NCI-H146 treated with DMSO at 0.1 percent for 48 hours (cell line): Measurements from ENCODE around the gene PTPRT.

Experiments
- DNase-seq: peaks from one replicate; lab custom pipeline; 2025; ENCODE audit not compliant: unreplicated experiment; lab: John Stamatoyannopoulos, UW

PTPRT gene

GRCh38 chr20:43123180-43123579 is 66.5 kb downstream of the PTPRT start:
- DNase-seq, result no peak

DNA sequence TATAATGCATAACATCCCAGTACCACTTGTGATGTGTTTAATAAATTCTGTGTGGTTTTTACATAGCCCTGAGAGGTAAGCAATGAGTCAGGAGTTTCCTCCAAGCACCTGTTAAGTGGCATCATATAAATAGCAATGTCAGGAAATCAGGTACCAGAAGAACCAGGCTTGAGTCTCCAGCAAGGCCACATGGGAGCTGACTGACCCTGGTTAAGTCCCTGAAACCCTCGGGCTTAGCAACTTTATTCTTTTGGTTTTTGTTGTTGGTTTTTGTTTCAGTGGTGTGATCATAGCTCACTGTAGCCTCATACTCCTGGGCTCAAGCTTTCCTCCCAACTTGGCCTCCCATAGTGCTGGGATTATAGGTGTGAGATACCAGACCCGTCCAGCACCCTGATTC is 70.0 kb downstream of the PTPRT start:
- no peak for DNase-seq

DNA sequence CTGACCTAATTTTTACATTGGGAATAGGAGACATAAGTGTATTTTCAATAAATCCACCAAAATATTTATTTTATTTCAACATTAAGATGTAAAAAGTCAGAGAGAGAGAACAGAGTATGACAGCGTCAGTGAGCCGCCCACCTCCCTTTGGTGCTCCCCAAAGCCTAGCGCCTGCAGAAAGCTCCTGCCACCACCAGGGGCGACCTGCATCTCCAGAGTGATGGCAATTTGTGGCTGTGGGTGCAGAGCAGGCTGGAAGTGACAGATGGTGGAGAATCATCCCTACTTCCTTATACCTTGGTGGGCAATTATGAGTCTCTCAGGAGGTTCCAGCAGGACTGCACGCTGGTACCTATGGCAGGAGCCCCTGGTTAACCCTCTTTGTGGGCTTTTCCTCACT is 87.3 kb downstream of the PTPRT start:
- no peak for DNase-seq

DNA sequence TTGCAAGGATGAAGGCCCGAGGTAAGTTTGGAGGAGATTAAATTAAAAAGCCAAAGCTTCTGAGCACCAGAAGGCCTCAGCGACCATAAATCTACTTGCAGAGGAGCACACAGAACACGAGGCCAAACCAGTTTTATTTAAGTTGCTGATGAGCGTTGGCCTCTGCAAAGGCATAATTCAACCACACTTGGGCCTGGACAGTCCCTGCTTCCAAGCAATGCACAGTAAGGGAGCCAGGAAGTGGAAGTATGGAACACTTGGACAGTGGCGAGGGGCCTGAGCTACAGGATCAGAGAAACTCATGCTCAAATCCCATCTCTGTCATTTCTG is 92.8 kb downstream of the PTPRT start:
- DNase-seq, result no peak

DNA sequence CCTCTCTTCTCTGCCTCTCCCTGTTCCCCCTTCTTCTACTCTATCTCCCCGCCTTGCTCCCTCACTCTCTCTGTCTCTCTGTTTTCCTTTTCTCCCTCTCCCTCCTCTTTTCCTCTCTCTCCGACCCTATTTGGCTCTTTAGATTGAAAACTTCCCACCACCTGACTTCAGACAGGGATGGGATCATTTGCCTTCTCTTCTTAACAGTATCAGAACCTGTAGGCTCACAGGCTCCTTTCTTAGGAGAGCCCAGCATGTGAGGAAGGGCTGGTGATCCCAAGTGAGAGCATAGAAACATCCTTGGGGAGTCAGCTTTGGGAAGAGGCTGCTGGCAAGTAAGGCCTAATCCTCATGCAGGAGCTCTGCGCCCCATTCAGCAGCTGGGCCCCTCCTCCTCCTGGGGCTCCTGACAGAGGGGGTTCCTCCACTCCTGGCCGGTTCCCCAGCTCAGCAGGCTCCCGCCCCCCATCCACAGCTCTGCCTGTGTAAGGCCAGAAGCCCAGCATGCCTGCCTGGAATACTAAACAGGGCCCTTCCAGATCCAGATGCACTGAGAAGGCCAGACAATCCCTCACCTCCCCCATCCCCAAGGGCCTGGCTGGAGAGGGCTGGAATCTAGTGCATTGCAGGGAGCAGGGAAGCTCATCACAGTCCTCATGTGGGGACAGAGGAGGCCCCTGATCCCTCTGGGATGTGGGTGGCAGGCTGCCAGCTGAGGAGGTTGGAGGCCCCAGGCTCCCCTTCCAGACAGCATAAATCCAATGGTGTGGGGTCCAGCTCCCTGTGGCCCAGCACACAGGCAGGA is 93.4 kb downstream of the PTPRT start:
- no peak for DNase-seq

DNA sequence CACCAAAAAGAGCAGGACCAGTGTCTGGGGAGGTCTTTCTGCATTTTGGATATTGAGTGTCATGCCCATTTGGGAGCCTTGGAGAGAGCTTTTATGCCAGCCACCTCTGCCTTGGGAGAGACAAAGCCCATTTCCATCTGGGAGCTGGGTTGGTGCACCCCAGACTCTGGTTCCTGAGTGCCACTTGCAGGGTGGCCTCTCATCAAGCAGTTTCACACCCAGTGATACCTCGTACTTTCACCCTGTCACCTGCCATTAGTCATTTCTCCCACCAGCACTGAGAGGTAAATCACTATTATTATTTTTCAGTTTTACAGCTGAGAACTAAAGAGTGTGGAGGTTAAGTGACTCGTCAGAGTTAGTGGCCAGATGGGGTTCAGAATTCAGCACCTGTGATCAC is 94.7 kb downstream of the PTPRT start:
- no peak for DNase-seq

- no peak for DNase-seq
Measured at GRCh38 chr20:43092386-43093088, 97.2 kb downstream of the PTPRT start.

DNA sequence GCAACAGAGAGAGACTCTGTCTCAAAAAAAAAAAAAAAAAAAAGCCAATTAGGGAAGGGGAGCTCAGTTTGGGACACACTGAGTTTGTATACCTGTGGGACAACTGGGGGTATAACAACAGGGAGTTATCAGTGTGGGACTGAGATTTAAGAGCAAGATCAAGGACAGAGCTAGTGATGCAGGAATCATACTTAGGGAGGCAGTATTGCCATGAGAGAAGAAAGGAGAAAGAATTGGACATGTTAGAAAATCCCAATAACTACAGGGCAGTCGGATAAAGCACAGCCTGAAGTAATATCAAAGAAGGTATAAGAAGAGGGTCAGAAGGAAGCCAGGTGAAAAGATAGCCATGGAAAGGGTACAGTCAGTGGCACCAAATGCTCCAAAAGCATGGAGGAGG is 121.2 kb downstream of the PTPRT start:
- DNase-seq, result no peak

GRCh38 chr20:43066125-43066524 is 123.6 kb downstream of the PTPRT start:
- no peak for DNase-seq

DNA sequence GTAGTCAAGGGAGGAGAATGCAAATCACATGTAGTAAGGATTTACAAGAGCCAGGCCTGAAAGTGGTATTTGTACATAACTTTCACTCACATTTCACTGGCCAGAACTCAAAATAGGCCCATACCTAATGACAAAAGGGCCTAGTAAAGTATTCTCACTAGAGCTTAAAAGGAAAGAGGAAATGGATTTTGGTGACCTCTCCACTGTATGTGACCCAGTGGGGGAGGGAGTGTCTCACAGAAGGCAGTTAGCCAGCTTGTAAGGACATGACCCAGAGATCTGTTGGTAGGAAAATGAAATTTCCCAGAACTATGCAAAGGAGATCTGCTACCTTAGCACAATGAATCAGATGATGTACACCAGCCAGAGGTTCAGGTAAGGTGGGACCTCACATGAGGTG is 124.4 kb downstream of the PTPRT start:
- DNase-seq, result no peak

GRCh38 chr20:43058077-43058476 is 131.6 kb downstream of the PTPRT start:
- DNase-seq, result no peak

DNA sequence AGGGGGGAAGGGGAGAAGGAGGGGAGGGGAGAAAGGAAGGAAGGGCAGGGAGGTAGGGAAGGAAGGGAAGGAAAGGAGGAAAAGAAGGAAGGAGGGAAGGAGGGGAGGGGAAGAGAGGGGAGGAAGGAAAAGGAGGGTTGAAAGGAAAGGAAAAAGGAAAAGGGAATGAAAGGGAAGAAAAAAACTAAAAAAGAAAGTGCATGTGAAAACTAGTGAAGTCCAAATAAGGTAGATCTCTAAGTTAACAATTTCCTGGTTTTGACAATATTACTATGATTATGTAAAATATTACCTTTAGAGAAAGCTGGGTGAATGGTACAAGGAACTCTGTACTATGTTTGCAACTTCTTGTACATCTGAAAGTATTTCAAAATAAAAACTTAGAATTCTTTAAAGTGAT is 132.4 kb downstream of the PTPRT start:
- DNase-seq, result no peak

DNA sequence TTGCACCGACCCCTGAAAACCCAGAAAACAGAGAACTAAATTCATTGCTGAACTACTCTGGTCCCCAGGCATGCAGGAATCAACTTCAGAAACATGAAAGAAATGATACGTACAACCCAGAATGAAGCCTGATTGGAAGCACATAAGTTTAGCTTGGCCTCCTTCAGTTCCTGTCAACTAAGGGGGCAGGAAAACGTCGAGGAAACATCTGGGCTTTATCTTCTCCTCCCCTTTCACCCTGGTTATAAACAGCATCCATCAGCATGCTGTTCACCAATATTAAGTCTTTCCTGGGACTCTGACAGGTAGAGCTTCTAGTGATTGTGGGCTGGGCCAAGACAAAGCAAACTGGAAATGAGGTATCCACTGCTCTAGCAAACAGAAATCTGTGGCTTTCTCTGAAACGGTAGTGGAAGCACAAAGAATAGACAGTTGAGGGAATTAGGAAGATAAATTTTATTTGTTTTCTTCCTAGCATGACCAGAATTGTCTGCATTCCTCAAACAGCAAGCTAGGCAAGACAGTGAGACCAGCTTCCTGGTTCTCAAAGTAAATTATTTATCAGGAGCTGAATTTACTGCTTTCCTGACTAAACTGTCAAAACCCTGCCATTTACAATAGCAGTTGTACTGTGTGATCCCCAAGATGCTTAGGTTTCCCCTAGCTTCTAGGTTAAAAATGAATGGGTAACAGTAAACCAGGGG is 134.4 kb downstream of the PTPRT start:
- no peak for DNase-seq

DNA sequence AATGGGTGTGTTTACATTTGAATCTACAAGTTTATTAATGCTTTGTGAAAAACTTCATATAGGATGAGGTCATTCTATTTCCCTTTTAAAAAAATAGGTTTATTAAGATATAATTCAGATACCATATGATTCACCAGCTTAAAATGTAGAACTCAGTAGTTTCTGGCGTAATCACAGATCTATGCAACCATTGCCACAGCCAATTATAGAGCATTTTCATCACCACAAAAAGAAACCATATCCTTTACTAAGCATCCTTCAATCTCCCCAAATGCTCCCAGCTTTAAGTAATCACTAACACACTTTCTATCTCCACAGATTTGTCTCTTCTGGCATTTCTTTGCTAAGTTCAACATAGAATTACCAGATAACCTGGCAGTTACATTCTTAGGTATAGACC is 137.2 kb downstream of the PTPRT start:
- no peak for DNase-seq

DNA sequence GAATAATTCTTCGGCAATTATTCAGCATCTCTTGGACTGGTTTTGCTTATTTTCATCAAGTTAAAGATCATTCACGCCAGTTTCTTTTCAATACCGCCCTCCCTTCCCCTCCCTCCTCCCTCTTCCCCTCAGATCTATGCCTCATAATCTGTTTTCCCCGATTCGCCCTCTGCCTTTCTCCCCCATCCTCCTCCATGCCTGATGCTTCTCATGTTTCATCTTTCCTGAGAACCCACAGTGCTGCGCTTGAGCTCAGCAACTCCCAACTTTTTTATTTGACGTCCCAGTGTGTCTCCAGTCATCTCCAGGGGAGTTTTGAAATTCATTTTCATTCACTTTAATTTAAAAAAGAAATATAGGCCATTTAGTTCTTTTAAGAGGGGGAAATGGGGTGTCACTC is 142.7 kb downstream of the PTPRT start:
- DNase-seq, result no peak

GRCh38 chr20:43043887-43044286 is 145.8 kb downstream of the PTPRT start:
- no peak for DNase-seq

- no peak for DNase-seq
Measured at GRCh38 chr20:43040427-43040826, 149.3 kb downstream of the PTPRT start.

GRCh38 chr20:43037605-43038309 is 151.9 kb downstream of the PTPRT start:
- no peak for DNase-seq

- DNase-seq, result no peak
Measured at GRCh38 chr20:43034981-43035724, 154.6 kb downstream of the PTPRT start.

DNA sequence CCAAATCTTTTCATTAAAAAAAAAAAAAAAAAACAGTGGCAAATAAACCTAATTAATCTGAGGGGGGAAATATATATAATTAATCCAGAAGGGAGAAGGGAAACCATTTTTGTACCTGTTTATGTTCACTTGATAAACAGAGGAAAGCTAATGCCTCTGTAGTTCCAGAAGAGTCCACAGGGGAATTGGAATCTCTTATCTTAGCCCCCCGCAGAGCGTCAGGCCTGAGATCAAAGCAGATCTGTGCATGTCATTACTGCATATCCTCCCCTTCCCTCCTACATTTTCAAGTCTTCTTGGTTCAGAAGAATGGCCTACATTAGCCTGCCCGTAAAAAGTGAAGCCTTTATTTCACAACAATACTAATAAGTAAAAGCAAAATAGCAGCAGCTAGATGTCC is 157.2 kb downstream of the PTPRT start:
- no peak for DNase-seq

GRCh38 chr20:43029176-43029575 is 160.5 kb downstream of the PTPRT start:
- DNase-seq, result no peak
